Activated CD4-positive, alpha-beta T cell treated with anti-CD3 and anti-CD28 coated beads for 36 hours (primary cell): ENCODE results near the gene SLC6A11. TPM values are rescaled to one million over a fixed set of nuclear protein-coding genes. Genes with fewer than 3 reads are reported as not detected.

Source experiments
- ATAC-seq: fragments of 200-7000 bp; cut with Tn5 transposase; one replicate; pipeline ENCODE4 v1.10.0; 2021; ENCODE audit warnings: mild to moderate bottlenecking, moderate library complexity
- CTCF ChIA-PET: fragments of 350-600 bp; sonication (Branson Sonifier 250); formaldehyde crosslinking; loops from one replicate; lab custom pipeline; 2021; ENCODE audit warnings: antibody characterized with exemption; lab: Charles Lee
- POLR2A ChIA-PET: fragments of 350-600 bp; sonication (Branson Sonifier 250); formaldehyde crosslinking; loops from one replicate; lab custom pipeline; 2021; ENCODE audit warnings: antibody characterized with exemption, inconsistent platforms; lab: Charles Lee
- DNase-seq: peaks from one replicate; pipeline ENCODE4 v3.0.0-alpha.2; 2020
- H3K27ac Mint-ChIP-seq: one replicate; pipeline ENCODE4 v1.8.0; 2021; ENCODE audit warnings: mixed read lengths
- H3K27me3 Mint-ChIP-seq: one replicate; pipeline ENCODE4 v1.8.0; 2021; ENCODE audit warnings: mixed read lengths
- H3K36me3 Mint-ChIP-seq: one replicate; pipeline ENCODE4 v1.8.0; 2021; ENCODE audit warnings: low read depth, mixed read lengths
- H3K4me1 Mint-ChIP-seq: one replicate; pipeline ENCODE4 v1.8.0; 2021; ENCODE audit warnings: mixed read lengths
- H3K4me3 Mint-ChIP-seq: one replicate; pipeline ENCODE4 v1.8.0; 2021; ENCODE audit warnings: mild to moderate bottlenecking, moderate library complexity, mixed read lengths
- H3K9me3 Mint-ChIP-seq: one replicate; pipeline ENCODE4 v1.8.0; 2021; ENCODE audit warnings: low read depth, mixed read lengths
- intact Hi-C, 2 experiments: fragments of 100-400 bp; cut with DNase I in 1 of 2; cut with micrococcal nuclease in 1 of 2; formaldehyde crosslinking; loops; one replicate each; pipeline versions ENCODE4 v1.14.2 to v1.15.1; 2022 to 2024; cut with DNase I, micrococcal nuclease
- total RNA-seq, 2 experiments: library from RNA; stranded (reverse); gene quantifications; one replicate each; pipeline ENCODE4 v1.2.3, GENCODE V29; 2021

The SLC6A11 gene
- total RNA-seq, 2 experiments from 2014 or later, result not detected

- Mint-ChIP-seq H3K9me3 (no peaks in the 10 kb centered on the region), H3K36me3 (no peaks in the 10 kb centered on the region), H3K27me3 (no peaks in the 10 kb centered on the region), H3K4me1 (no peaks in the 10 kb centered on the region), H3K4me3 (no peak overlapping the region), H3K27ac (no peak overlapping the region)
- no peak for DNase-seq
- CTCF ChIA-PET, result no interaction called here
- no peak for ATAC-seq
- intact Hi-C loops, result no loop called here
- POLR2A ChIA-PET, result no interaction called here
Measured at GRCh38 chr3:10933805-10934481, 117.9 kb downstream of the SLC6A11 start.

GRCh38 chr3:10935028-10935427, 119.0 kb downstream of the SLC6A11 start:
- Mint-ChIP-seq H3K27ac (no peak overlapping the region), H3K4me1 (no peaks in the 10 kb centered on the region), H3K9me3 (no peaks in the 10 kb centered on the region), H3K27me3 (no peaks in the 10 kb centered on the region), H3K4me3 (no peak overlapping the region), H3K36me3 (no peaks in the 10 kb centered on the region)
- intact Hi-C loops, result no loop called here
- ATAC-seq (no peak), DNase-seq (no peak)
- POLR2A ChIA-PET, result no interaction called here
- CTCF ChIA-PET, result no interaction called here

GRCh38 chr3:10935846-10936631, 120.0 kb downstream of the SLC6A11 start:
- ATAC-seq (no peak), DNase-seq (no peak)
- no peak overlapping the region for H3K4me3 Mint-ChIP-seq
- no peaks in the 10 kb centered on the region for H3K9me3 Mint-ChIP-seq
- CTCF ChIA-PET, result no interaction called here
- intact Hi-C loops, result no loop called here
- POLR2A ChIA-PET, result no interaction called here
- H3K27ac Mint-ChIP-seq, result no peak overlapping the region
- H3K36me3 Mint-ChIP-seq, result no peaks in the 10 kb centered on the region
- H3K27me3 Mint-ChIP-seq, result no peaks in the 10 kb centered on the region
- no peaks in the 10 kb centered on the region for H3K4me1 Mint-ChIP-seq

GRCh38 chr3:10936686-10937085, 120.7 kb downstream of the SLC6A11 start:
- no peak for DNase-seq
- CTCF ChIA-PET, result no interaction called here
- POLR2A ChIA-PET, result no interaction called here
- Mint-ChIP-seq H3K36me3 (no peaks in the 10 kb centered on the region), H3K4me3 (no peak overlapping the region), H3K4me1 (no peaks in the 10 kb centered on the region), H3K27ac (no peak overlapping the region), H3K27me3 (no peaks in the 10 kb centered on the region), H3K9me3 (no peaks in the 10 kb centered on the region)
- intact Hi-C loops, result no loop called here
- ATAC-seq, result no peak

- intact Hi-C loops, result no loop called here
- no peak overlapping the region for H3K27ac Mint-ChIP-seq
- peaks cover 4% of the 10 kb centered on the region for H3K9me3 Mint-ChIP-seq
Measured at GRCh38 chr3:10937141-10937825, 121.3 kb downstream of the SLC6A11 start.

GRCh38 chr3:10939556-10939955, 123.5 kb downstream of the SLC6A11 start:
- CTCF ChIA-PET, result interaction anchor here (0.6 kb wide), 1 partner anchor 157 kb away, joined by 3 read pairs; no protein-coding TSS in a partner anchor
- ATAC-seq (no peak), DNase-seq (no peak)
- Mint-ChIP-seq H3K27ac (no peak overlapping the region), H3K4me1 (no peaks in the 10 kb centered on the region), H3K9me3 (peaks cover 4% of the 10 kb centered on the region), H3K36me3 (no peaks in the 10 kb centered on the region), H3K4me3 (no peak overlapping the region), H3K27me3 (peaks cover 2% of the 10 kb centered on the region)
- intact Hi-C loops, result no loop called here
- POLR2A ChIA-PET, result no interaction called here

More at GRCh38 chr3:10937141-10937825, 121.3 kb downstream of the SLC6A11 start:
- H3K36me3 Mint-ChIP-seq, result no peaks in the 10 kb centered on the region
- no peaks in the 10 kb centered on the region for H3K27me3 Mint-ChIP-seq
- DNase-seq, result no peak
- ATAC-seq, result no peak
- no peaks in the 10 kb centered on the region for H3K4me1 Mint-ChIP-seq
- ChIA-PET POLR2A (no interaction called here), CTCF (no interaction called here)
- no peak overlapping the region for H3K4me3 Mint-ChIP-seq

- DNase-seq, result no peak
- no peaks in the 10 kb centered on the region for H3K4me1 Mint-ChIP-seq
- no peak overlapping the region for H3K27ac Mint-ChIP-seq
- H3K36me3 Mint-ChIP-seq, result no peaks in the 10 kb centered on the region
- CTCF ChIA-PET, result no interaction called here
- ATAC-seq, result no peak
- intact Hi-C loops, result loop anchor here (5.0 to 10.0 kb wide), 3 partner anchors 183 to 395 kb away; no protein-coding TSS in a partner anchor
- H3K9me3 Mint-ChIP-seq, result peaks cover 4% of the 10 kb centered on the region
- peaks cover 2% of the 10 kb centered on the region for H3K27me3 Mint-ChIP-seq
- no peak overlapping the region for H3K4me3 Mint-ChIP-seq
- POLR2A ChIA-PET, result no interaction called here
Measured at GRCh38 chr3:10940106-10940505, 124.1 kb downstream of the SLC6A11 start.

GRCh38 chr3:10941972-10942371, 125.9 kb downstream of the SLC6A11 start:
- H3K27me3 Mint-ChIP-seq, result peaks cover 2% of the 10 kb centered on the region
- no peak overlapping the region for H3K4me3 Mint-ChIP-seq
- POLR2A ChIA-PET, result no interaction called here
- CTCF ChIA-PET, result interaction anchor here (0.5 to 1.5 kb wide), 11 partner anchors 10 to 1122 kb away, joined by 3 to 12 read pairs (median 3); no protein-coding TSS in a partner anchor
- no peaks in the 10 kb centered on the region for H3K4me1 Mint-ChIP-seq
- peaks cover 4% of the 10 kb centered on the region for H3K9me3 Mint-ChIP-seq
- DNase-seq, result peak; percentile 56
- no peak for ATAC-seq
- intact Hi-C loops, result loop anchor here (1.0 to 10.0 kb wide), 4 partner anchors 184 to 393 kb away; no protein-coding TSS in a partner anchor
- H3K36me3 Mint-ChIP-seq, result no peaks in the 10 kb centered on the region
- no peak overlapping the region for H3K27ac Mint-ChIP-seq

- ATAC-seq (no peak), DNase-seq (no peak)
- Mint-ChIP-seq H3K9me3 (peaks cover 4% of the 10 kb centered on the region), H3K27ac (no peak overlapping the region), H3K36me3 (no peaks in the 10 kb centered on the region), H3K4me1 (no peaks in the 10 kb centered on the region), H3K4me3 (no peak overlapping the region), H3K27me3 (peaks cover 2% of the 10 kb centered on the region)
- ChIA-PET POLR2A (no interaction called here), CTCF (interaction anchor here (0.5 to 1.6 kb wide), 9 partner anchors 11 to 197 kb away, joined by 3 to 12 read pairs (median 3); no protein-coding TSS in a partner anchor)
- intact Hi-C loops, result loop anchor here (1.0 to 10.0 kb wide), 4 partner anchors 184 to 392 kb away; no protein-coding TSS in a partner anchor
Measured at GRCh38 chr3:10942690-10943205, 126.7 kb downstream of the SLC6A11 start.

GRCh38 chr3:10944866-10945265, 128.8 kb downstream of the SLC6A11 start:
- H3K4me3 Mint-ChIP-seq, result no peak overlapping the region
- no peak overlapping the region for H3K27ac Mint-ChIP-seq
- peaks cover 4% of the 10 kb centered on the region for H3K9me3 Mint-ChIP-seq
- DNase-seq (no peak), ATAC-seq (no peak)
- H3K36me3 Mint-ChIP-seq, result no peaks in the 10 kb centered on the region
- peaks cover 2% of the 10 kb centered on the region for H3K27me3 Mint-ChIP-seq
- intact Hi-C loops, result loop anchor here (1.0 to 10.0 kb wide), 6 partner anchors 114 to 707 kb away; no protein-coding TSS in a partner anchor
- ChIA-PET POLR2A (no interaction called here), CTCF (interaction anchor here (0.6 to 4.8 kb wide), 12 partner anchors 37 to 707 kb away, joined by 3 to 43 read pairs (median 4); no protein-coding TSS in a partner anchor)
- H3K4me1 Mint-ChIP-seq, result no peaks in the 10 kb centered on the region
